Measurements from ENCODE around the gene SLC33A1. TPM values are rescaled to one million over a fixed set of nuclear protein-coding genes. Genes with fewer than 3 reads are reported as not detected.
"Not testable (repeated sequence)": the region's sequence is repeated elsewhere in the genome, so short reads cannot be mapped to it uniquely, and the experiment has no call there.

SLC33A1 gene
- total and polyA plus RNA-seq, 7 donors = 4.2 to 10.2 (median 7.5) TPM

DNA sequence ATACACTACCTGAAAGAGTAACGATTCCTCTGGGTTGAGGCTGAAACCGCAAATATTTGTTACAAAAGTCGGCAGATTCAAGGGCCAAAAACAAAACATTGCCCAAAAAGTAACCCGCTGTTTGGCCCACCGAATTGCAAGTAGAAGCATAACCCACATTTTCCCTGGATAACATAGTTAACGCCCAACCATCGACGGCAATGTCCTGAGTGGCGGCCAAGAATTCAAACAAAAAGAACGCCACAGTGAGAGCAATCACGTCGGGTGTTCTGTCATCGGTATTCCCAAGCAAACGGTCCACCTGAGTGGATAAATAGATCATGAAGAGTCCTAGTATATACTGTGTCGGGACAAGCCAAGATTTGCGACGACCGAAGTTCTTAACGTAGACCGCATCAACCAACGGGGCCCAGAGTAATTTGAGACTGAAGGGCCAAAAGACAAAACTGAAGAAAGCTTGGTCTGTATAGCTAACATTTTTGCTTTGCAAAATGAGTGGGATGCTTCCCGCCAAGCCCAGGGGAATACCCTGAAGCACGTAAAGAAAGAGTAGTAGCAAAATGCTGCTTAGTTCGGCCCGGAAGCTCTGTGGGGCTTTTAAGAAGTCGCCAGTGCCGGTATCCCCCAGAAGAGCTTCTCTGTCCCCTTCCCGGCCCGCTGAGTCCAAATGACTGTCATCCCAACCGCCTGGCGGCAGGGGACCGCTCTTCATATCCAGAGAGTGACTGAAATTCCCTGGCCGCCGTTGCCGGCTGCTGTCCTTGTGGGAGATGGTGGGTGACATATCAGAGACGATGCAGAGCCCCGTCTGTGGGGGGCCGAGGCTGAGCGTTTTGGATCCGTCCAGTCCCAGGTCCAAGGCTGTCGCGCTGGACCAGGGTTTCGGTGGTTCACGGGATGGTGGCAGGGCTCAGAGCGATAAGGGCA is 750 bp downstream of the SLC33A1 start:
- TF ChIP-seq, protein P1, sequence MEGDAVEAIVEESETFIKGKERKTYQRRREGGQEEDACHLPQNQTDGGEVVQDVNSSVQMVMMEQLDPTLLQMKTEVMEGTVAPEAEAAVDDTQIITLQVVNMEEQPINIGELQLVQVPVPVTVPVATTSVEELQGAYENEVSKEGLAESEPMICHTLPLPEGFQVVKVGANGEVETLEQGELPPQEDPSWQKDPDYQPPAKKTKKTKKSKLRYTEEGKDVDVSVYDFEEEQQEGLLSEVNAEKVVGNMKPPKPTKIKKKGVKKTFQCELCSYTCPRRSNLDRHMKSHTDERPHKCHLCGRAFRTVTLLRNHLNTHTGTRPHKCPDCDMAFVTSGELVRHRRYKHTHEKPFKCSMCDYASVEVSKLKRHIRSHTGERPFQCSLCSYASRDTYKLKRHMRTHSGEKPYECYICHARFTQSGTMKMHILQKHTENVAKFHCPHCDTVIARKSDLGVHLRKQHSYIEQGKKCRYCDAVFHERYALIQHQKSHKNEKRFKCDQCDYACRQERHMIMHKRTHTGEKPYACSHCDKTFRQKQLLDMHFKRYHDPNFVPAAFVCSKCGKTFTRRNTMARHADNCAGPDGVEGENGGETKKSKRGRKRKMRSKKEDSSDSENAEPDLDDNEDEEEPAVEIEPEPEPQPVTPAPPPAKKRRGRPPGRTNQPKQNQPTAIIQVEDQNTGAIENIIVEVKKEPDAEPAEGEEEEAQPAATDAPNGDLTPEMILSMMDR (IDR thresholded peaks at IDR 0.05) = peak; percentile 12
- Histone ChIP-seq H3K36me3 (ENCODE audit: insufficient read depth in 1 of 2, low read depth in 1 of 2) (peaks cover 0 to 4% of the 10 kb centered on the region in 2 donors), H3K4me3 (peak overlapping the region; percentile 84), H3K9me3 (no peaks in the 10 kb centered on the region), H3K4me1 (peaks cover 37% of the 10 kb centered on the region), H3K27ac (peak overlapping the region; percentile 97), H3K27me3 (ENCODE audit: insufficient read depth in 3 of 3, low read length in 2 of 3) (no peaks in the 10 kb centered on the region)
- 1 to 2% (median 2%) methylated on average over 45 of the region's 45 CpGs for WGBS, 3 donors
- intact Hi-C loops (cut with DNase I) = loop anchor here (2.0 to 5.0 kb wide), 2 partner anchors 17 to 46 kb away; partner anchors contain the start of genes GMPS (in 2 of the 2) and C3orf33 (in 1 of the 2)
- ATAC-seq (peak; percentile 7 to 53 (median 12)), DNase-seq (peak in 1 of 2 donors; percentile 34)

GRCh38 chr3:155852341-155852740 is 1.9 kb downstream of the SLC33A1 start:
- Histone ChIP-seq H3K4me3 (peak overlapping the region; percentile 84), H3K4me1 (peaks cover 37% of the 10 kb centered on the region), H3K27me3 (ENCODE audit: insufficient read depth in 3 of 3, low read length in 2 of 3) (no peaks in the 10 kb centered on the region), H3K9me3 (no peaks in the 10 kb centered on the region), H3K27ac (peak overlapping the region; percentile 1), H3K36me3 (ENCODE audit: insufficient read depth in 1 of 2, low read depth in 1 of 2) (peaks cover 0 to 4% of the 10 kb centered on the region in 2 donors)
- TF ChIP-seq, protein P1 (IDR thresholded peaks at IDR 0.05) = no peak
- WGBS, 3 donors = 25 to 27% (median 27%) methylated on average over 2 of the region's 2 CpGs
- intact Hi-C loops (cut with DNase I) = loop anchor here in 1 of 2 donors (5.0 kb wide), 1 partner anchor 45 kb away; the partner anchor contains the start of gene C3orf33
- DNase-seq = no peak
- ATAC-seq = no peak

- H3K27ac ChIP-seq; intact Hi-C loops (cut with DNase I); DNase-seq; H3K27me3 ChIP-seq (ENCODE audit: insufficient read depth in 3 of 3, low read length in 2 of 3); H3K36me3 ChIP-seq (ENCODE audit: insufficient read depth in 1 of 2, low read depth in 1 of 2); H3K9me3 ChIP-seq; ATAC-seq; H3K4me3 ChIP-seq: not testable (repeated sequence)
- H3K4me1 ChIP-seq = peaks cover 49% of the 10 kb centered on the region
- 83 to 89% (median 88%) methylated on average over 3 of the region's 3 CpGs for WGBS, 3 donors
Observed at GRCh38 chr3:155849404-155849803, 4.8 kb downstream of the SLC33A1 start.

- intact Hi-C loops (cut with DNase I) = no loop called here
- Histone ChIP-seq H3K4me1 (peaks cover 48% of the 10 kb centered on the region), H3K36me3 (ENCODE audit: insufficient read depth in 1 of 2, low read depth in 1 of 2) (peaks cover 0 to 8% of the 10 kb centered on the region in 2 donors), H3K9me3 (no peaks in the 10 kb centered on the region), H3K27me3 (ENCODE audit: insufficient read depth in 3 of 3, low read length in 2 of 3) (no peaks in the 10 kb centered on the region), H3K4me3 (no peak overlapping the region), H3K27ac (no peak overlapping the region)
- TF ChIP-seq, protein P1 (IDR thresholded peaks at IDR 0.05) = no peak
- WGBS, 3 donors = 78 to 99% (median 98%) methylated on average over 3 of the region's 3 CpGs
- ATAC-seq (no peak), DNase-seq (no peak)
Observed at GRCh38 chr3:155847993-155848392, 6.2 kb downstream of the SLC33A1 start.

- no peak for ATAC-seq
- intact Hi-C loops (cut with DNase I) = no loop called here
- Histone ChIP-seq H3K9me3 (no peaks in the 10 kb centered on the region), H3K4me3 (no peak overlapping the region), H3K27me3 (ENCODE audit: insufficient read depth in 3 of 3, low read length in 2 of 3) (no peaks in the 10 kb centered on the region), H3K36me3 (ENCODE audit: insufficient read depth in 1 of 2, low read depth in 1 of 2) (peaks cover 0 to 8% of the 10 kb centered on the region in 2 donors), H3K4me1 (peaks cover 30% of the 10 kb centered on the region), H3K27ac (no peak overlapping the region)
- no peak for DNase-seq
- TF ChIP-seq, protein P1 (IDR thresholded peaks at IDR 0.05) = no peak
- WGBS, 3 donors = 72 to 79% (median 74%) methylated on average over 3 of the region's 3 CpGs
Observed at GRCh38 chr3:155846119-155846518, 8.1 kb downstream of the SLC33A1 start.
